Peyer's patch (tissue), 4 donors: Measurements from ENCODE around the gene TRPV4.

ENCODE experiments used
- CTCF ChIP-seq, 6 experiments: fragments of 450-650 bp in 4 of 6; fragments of 200-600 bp in 2 of 6; sonication (generic) in 1 of 6; IDR thresholded peaks; one replicate each; pipeline ENCODE4 v1.5.1; 2017 to 2019; ENCODE audit warnings: antibody characterized with exemption in 6 of 6, mild to moderate bottlenecking in 3 of 6, moderate library complexity in 1 of 6
- POLR2A ChIP-seq, 2 donors: fragments of 450-650 bp; IDR thresholded peaks; one replicate each; pipeline ENCODE4 v1.5.1; 2017; ENCODE audit warnings: antibody characterized with exemption in 2 of 2, mild to moderate bottlenecking in 2 of 2, moderate library complexity in 2 of 2

- TF ChIP-seq POLR2A (IDR thresholded peaks at IDR 0.05) (no peak), CTCF (IDR thresholded peaks at IDR 0.05) (no peak)
Measured at GRCh38 chr12:109785854-109786253, 47.3 kb downstream of the TRPV4 start.
